Erythroblast (primary cell): ENCODE results near the gene ABHD11.
"Not testable (repeated sequence)": the region's sequence is repeated elsewhere in the genome, so short reads cannot be mapped to it uniquely, and the experiment has no call there.

Experiments used
- DNase-seq, 2 experiments: peaks; one replicate each; lab custom pipeline; 2025; lab: John Stamatoyannopoulos, UW
- GATA1 ChIP-seq: IDR thresholded peaks from 2 replicates; pipeline ENCODE4 v1.6.1; 2011; ENCODE audit warnings: low read depth, mild to moderate bottlenecking, control low read depth, low read length, moderate library complexity
- POLR2A ChIP-seq: IDR thresholded peaks from 2 replicates; pipeline ENCODE4 v1.6.1; 2011; ENCODE audit warnings: mild to moderate bottlenecking, low read length

Gene ABHD11

DNA sequence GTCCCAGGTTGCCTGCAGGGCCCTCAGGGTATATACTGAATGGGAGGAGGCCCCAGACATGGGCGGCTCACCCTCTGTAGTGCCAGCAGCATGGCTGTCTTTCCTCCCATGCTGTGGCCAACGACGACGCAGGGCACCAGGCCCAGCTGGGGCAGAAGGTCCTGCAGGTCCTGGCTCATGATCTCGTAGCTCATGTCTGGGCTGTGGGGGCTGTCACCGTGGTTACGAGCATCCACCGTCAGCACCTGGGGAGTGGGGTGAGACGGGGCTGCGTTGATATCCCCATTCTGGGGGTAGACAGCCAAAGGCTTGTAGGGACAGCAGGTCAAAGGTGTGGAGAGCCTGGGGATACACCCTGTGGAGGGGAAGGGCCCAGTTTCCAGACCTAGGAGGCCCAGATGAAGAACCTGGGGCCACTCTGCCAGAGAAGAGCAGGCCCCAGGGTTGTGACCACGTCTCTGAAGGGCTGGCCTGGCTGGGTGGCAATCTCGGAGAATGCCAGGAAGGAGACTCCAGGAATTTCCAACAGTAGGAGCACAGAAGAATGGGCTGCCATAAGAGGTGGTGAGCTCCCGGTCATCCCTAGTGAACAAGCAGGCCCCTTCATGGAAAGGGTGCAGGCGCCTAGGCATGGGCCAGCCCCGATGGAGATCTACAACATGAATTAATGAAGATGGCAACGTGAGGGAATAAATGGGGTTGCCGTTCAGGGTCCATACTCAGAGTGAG lies 947 bp downstream of the ABHD11 start:
- TF ChIP-seq GATA1, result no peak
- TF ChIP-seq POLR2A, result no peak
- no peak for DNase-seq

GRCh38 chr7:73736885-73737284 lies 1.7 kb downstream of the ABHD11 start:
- TF ChIP-seq POLR2A (no peak), GATA1 (no peak)
- no peak for DNase-seq

DNA sequence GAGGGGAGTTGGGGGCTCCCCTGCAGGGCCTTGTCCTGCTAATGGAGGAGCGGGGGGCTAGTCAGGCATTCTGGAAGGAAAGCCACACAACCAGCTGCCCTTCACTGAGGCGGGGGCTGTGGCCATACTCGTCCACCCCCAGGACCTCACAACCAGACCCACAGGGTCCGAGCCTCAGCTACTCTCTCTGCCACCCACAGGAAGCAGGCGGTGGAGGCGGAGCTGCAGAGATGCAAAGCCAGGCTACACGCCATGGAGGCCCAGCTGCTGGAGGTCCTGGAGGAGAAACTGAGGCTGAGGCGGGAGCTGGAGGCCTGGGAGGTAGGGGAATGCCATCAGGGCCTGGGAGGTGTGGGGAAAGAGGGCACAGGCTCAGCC lies 3.1 kb downstream of the ABHD11 start:
- no peak for DNase-seq
- TF ChIP-seq POLR2A (no peak), GATA1 (no peak)

DNA sequence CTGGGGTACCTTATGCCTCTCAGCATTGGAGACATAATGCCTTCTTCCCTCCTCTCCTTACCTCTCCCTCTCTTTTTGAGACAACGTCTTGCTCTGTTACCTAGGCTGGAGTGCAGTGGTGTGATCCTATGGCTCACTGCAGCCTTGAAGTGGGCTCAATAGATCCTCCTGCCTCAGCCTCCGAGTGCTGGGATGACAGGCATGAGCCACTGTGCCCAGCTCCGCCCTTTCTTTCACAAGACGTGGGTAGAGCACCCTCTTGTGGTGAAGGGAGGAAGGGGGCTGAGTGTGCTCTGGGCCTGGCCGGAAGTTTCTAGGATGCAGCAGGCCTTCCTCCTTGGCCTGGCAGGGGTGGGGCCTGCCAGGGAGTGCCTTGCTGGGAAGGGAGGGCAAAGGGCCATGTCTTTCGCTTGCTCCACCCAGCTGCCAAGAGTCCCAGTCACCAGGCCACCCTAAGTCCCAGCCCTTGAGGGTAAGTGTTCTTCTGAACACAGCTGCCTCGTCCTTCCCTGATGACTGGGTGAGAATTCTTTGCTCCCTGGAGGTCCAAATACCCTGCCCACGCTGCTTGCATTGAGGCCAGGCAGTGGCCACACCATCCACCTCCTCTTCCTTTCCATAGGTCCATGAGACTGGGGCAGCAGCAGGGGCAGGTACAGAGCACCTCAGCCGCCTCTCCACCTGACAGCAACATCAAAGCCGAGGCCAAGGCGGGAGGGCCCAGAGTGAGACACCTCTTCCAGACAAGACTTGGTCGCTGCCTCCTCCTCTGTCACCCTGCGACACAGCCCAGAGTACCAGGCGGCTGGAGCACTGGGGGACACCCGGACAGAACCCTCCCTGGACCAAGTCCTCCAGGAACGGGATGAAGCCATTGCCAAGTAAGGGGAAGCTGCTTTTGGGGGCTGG lies 3.7 kb downstream of the ABHD11 start:
- TF ChIP-seq GATA1, result no peak
- TF ChIP-seq POLR2A, result peak; percentile 58

DNA sequence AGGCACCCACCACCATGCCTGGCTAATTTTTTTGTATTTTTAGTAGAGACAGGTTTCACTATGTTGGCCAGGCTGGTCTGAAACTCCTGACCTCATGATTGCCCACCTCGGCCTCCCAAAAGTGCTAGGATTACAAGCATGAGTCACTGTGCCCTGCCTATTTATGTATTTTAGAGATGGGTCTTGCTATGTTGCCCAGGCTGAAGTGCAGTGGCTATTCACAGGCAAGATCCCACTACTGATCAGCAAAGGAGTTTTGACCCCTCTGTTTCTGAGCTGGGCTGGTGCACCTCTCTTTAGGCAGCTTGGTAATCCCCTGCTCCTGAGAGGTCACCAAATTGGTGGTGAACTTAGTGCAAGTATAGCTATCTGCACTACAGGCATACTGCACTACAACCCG lies 6.2 kb downstream of the ABHD11 start:
- DNase-seq, result no peak

More for the DNA sequence above, 3.7 kb downstream of the ABHD11 start:
- peak; percentile 86 to 93 for DNase-seq

GRCh38 chr7:73730485-73730884 lies 8.1 kb downstream of the ABHD11 start:
- TF ChIP-seq POLR2A (no peak), GATA1 (no peak)
- DNase-seq, result no peak

More for the DNA sequence above, 6.2 kb downstream of the ABHD11 start:
- no peak for TF ChIP-seq GATA1
- no peak for TF ChIP-seq POLR2A

DNA sequence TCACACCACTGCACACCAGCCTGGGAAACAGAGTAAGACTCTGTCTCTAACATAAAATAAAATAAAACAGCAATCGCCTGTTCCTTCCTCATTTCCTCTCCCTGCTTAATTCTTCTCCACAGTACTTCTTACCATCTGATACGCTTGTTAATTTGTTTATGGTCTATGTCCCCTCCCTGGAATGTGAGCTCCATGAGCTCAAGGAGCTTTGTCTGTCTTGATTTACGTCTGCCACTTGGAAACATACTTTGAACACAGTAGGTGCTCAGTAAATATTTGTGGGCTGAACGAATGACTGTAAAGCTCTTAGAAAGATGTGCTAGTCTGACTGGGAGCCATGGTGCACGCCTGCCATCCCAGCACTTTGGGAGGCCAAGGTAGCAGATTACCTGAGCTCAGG lies 10.1 kb downstream of the ABHD11 start:
- TF ChIP-seq GATA1 (no peak), POLR2A (no peak)
- DNase-seq, result no peak

GRCh38 chr7:73727952-73728351 lies 10.7 kb downstream of the ABHD11 start:
- TF ChIP-seq GATA1, result no peak
- TF ChIP-seq POLR2A, result no peak
- no peak for DNase-seq

GRCh38 chr7:73726083-73726466 lies 12.5 kb downstream of the ABHD11 start:
- no peak for DNase-seq
- TF ChIP-seq GATA1 (no peak), POLR2A (no peak)

DNA sequence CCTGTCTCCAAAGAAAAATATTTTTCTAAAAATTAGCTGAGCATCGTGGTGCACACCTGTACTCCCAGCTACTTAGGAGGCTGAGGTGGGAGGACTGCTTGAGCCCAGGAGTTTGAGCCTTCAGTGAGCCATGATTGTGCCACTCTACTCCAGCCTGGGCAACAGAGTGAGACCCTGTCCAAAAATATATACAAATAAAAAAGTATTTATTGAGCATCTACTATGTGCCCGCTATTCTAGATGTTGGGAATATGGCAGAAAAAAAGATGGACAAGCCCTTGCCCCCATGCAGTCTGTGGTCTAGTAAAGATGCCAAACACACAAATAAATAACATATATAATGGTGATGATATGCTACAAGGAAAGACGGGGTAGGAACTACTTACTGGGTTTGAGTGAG lies 14.8 kb downstream of the ABHD11 start:
- no peak for TF ChIP-seq GATA1
- no peak for TF ChIP-seq POLR2A
- no peak for DNase-seq

- no peak for TF ChIP-seq GATA1
- no peak for TF ChIP-seq POLR2A
- no peak for DNase-seq
Observed at GRCh38 chr7:73722785-73723184, 15.8 kb downstream of the ABHD11 start.

DNA sequence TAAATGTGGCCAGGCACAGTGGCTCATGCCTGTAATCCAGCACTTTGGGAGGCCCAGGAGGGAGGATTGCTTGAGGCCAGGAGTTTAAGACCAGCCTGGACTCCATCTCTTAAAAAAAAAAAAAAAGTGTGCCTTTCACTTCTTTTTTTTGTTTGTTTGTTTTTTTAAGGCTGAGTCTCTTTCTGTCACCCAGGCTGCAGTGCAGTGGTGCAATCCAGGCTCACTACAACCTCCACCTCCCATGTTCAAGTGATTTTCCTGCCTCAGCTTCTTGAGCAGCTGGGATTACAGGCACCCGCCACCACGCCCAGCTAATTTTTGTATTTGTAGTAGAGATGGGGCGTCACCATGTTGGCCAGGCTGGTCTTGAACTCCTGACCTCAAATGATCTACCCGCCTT lies 16.4 kb downstream of the ABHD11 start:
- DNase-seq, result not testable (repeated sequence)

DNA sequence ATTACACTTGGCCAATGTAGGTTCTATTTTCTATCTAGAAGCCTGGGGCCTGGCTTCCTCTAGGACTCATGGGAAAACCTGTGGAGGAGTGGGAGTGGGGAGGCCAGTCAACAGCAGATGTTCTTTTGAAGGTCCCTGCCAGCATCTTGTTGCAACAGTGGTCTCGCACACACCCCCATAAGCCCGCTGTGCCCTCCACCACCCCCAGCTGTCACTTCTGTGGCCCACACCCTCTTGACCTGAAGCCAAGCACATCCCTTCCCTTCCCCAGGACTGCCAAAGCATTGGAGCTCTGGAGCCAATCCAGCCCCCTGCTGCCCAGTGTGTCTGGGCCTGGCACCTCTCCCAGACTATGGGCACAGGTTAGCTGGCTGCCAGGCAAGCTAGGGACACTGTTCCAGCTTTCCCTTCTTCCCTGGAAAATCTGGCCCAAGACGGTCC lies 17.2 kb downstream of the ABHD11 start:
- no peak for DNase-seq
- TF ChIP-seq POLR2A (no peak), GATA1 (no peak)

DNA sequence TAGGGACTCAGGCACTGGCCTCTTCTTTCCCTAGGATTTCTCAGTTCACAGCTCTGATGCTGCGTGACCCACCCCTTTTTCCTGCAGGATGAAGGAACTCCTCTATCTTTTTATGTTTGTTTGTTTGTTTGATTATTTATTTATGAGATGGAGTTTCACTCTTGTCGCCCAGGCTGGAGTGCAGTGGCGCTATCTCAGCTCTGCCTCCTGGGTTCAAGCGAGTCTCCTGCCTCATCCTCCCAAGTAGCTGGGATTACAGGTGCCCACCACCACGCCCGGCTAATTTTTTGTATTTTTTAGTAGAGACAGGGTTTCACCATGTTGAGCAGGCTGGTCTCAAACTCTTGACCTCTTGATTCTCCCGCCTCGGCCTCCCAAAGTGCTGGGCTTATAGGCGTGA lies 18.2 kb downstream of the ABHD11 start:
- DNase-seq, result not testable (repeated sequence)

DNA sequence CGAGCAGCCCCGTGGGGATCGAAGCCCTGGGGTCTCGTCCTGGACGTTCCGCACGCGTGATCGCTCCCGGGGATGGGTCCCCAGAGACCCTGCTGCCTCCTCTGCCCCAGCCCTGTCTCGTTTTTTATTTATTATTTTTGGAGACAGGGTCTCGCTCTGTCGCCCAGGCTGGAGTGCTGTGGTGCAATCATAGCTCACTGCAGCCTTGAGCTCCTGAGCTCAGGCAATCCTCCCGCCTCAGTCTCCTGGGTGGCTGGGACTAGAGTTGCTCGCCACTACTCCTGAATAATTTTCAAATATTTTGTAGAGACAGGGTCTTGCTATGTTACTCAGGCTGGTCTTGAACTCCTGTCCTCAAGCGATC lies 18.8 kb downstream of the ABHD11 start:
- no peak for DNase-seq
- TF ChIP-seq GATA1, result no peak
- no peak for TF ChIP-seq POLR2A
